ENCODE results near the gene BRAT1. TPM values are rescaled to one million over a fixed set of nuclear protein-coding genes. Genes with fewer than 3 reads are reported as not detected.
"Not testable (repeated sequence)": the region's sequence is repeated elsewhere in the genome, so short reads cannot be mapped to it uniquely, and the experiment has no call there.

BRAT1 gene
- total RNA-seq, 1 donor from 2014 or later, result 42.3 TPM

DNA sequence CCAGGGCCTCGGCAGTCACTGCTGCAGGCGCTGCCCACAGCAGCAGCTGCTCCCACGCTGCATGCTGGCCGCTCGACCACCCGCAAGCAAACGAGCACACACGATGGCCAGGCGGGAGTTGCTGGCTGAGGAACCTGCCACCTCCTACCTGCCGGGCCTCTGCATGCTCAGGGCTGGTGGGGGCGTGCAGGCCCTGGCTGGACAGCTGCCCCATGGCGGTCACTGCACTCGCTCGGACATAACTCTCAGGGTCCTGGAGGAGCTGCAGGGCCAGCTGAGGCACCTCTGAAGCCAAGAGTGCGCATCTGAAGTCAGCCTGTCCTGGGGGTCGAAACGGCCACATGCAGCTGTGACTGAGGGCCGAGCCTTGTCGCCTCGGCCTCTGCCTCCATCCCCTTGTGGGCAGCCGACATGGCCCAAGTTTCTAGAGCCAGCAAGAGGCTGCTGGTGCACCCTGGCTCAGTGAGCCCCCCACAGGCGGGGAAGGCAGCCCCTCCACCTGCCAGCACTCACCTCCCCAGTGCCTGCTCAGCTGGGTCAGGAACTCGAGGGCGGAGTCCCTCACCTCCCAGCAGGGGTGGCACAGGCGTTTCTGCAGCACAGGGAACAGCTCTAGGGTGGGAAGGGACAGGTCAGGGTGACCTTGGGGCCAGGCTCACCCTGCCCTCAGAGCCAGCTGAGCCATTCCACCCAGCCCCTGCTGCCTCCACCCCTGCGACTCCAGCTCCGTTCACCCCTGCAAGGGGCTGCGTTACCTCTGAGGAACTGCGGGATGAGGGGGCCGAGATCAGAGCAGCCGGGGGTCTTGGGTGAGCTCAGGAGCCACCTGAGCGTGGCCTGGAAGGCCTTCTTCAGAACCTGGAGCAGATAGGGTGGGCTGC, 16.1 kb downstream of the BRAT1 start:
- DNase-seq (ENCODE audit: extremely low read depth, low read depth, low spot score), result no peak

DNA sequence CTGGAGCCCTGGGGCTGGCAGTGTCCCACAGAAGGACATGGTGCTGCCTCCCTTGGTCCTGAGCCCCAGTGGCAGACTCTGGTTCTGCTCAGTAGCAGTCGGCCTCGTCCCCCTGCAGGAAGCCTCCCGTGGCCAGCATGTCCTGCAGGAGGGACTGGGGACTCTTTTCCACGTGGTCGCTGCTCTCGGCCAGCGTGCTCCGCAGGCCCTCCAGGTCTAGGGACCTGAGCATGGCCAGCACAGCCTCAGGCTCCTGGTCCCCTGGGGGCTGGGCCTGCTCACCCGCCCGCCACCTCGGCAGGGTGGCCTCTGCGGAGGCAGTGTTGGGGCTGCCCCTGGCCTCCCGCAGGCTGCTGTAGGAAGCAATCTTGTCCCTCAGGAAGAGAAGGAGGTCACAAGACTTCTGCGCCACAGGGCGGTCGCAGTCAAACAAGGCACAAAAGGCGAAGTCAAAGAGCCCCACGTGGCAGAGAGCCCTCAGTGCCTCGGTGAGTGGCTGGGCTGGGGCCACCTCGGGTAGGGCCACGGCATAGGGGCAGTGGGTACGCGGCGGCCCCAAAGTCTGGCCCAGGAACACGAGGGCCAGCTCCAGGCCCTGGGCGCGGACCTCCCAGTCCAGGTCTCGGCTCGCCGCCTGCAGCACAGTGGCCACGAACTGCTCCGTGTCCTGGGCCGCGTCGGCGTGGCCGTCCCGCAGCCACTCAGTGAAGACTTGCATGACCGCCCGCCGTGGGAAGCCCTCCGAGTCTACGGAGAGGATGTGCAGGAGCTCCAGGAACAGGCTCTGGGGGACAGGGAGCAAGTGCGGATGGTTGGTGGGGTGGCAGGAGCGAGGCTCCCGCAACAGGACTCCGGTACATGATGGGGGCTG, 17.1 kb downstream of the BRAT1 start:
- no peak for DNase-seq (ENCODE audit: extremely low read depth, low read depth, low spot score)

GRCh38 chr7:2535872-2536627, 19.3 kb downstream of the BRAT1 start:
- DNase-seq (ENCODE audit: extremely low read depth, low read depth, low spot score), result not testable (repeated sequence)

DNA sequence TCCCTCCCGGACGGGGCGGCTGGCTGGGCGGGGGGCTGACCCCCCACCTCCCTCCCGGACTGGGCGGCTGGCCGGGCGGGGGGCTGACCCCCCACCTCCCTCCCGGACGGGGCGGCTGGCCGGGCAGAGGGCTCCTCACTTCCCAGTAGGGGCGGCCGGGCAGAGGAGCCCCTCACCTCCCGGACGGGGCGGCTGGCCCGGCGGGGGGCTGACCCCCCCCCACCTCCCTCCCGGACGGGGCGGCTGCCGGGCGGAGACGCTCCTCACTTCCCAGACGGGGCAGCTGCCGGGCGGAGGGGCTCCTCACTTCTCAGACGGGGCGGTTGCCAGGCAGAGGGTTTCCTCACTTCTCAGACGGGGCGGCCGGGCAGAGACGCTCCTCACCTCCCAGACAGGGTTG, 21.1 kb downstream of the BRAT1 start:
- DNase-seq (ENCODE audit: extremely low read depth, low read depth, low spot score), result not testable (repeated sequence)

DNA sequence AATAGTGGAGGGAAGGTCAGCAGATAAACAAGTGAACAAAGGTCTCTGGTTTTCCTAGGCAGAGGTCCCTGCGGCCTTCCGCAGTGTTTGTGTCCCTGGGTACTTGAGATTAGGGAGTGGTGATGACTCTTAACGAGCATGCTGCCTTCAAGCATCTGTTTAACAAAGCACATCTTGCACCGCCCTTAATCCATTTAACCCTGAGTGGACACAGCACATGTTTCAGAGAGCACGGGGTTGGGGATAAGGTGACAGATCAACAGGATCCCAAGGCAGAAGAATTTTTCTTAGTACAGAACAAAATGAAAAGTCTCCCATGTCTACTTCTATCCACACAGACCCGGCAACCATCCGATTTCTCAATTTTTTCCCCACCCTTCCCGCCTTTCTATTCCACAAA, 21.8 kb downstream of the BRAT1 start:
- not testable (repeated sequence) for DNase-seq (ENCODE audit: extremely low read depth, low read depth, low spot score)

- not testable (repeated sequence) for DNase-seq (ENCODE audit: extremely low read depth, low read depth, low spot score)
Observed at GRCh38 chr7:2532816-2533215, 22.5 kb downstream of the BRAT1 start.

GRCh38 chr7:2532199-2532772, 23.0 kb downstream of the BRAT1 start:
- not testable (repeated sequence) for DNase-seq (ENCODE audit: extremely low read depth, low read depth, low spot score)

DNA sequence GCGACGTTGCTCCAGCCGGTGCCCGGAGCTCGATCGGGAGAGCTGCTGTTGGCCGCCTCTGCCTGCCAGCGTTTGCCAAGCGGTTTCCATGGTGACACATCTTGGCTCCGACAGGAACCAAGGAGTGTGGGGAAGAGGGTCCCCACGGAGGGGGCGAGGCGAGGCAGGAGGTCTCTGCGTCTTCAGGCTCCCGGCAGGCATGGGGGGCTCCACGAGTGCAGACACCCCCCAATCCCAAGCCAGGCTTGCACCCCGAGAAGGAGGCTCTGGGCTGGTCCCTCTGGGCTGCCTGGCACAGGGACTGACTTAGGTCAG, 23.6 kb downstream of the BRAT1 start:
- DNase-seq (ENCODE audit: extremely low read depth, low read depth, low spot score), result not testable (repeated sequence)

- not testable (repeated sequence) for DNase-seq (ENCODE audit: extremely low read depth, low read depth, low spot score)
Observed at GRCh38 chr7:2530994-2531795, 24.1 kb downstream of the BRAT1 start.

DNA sequence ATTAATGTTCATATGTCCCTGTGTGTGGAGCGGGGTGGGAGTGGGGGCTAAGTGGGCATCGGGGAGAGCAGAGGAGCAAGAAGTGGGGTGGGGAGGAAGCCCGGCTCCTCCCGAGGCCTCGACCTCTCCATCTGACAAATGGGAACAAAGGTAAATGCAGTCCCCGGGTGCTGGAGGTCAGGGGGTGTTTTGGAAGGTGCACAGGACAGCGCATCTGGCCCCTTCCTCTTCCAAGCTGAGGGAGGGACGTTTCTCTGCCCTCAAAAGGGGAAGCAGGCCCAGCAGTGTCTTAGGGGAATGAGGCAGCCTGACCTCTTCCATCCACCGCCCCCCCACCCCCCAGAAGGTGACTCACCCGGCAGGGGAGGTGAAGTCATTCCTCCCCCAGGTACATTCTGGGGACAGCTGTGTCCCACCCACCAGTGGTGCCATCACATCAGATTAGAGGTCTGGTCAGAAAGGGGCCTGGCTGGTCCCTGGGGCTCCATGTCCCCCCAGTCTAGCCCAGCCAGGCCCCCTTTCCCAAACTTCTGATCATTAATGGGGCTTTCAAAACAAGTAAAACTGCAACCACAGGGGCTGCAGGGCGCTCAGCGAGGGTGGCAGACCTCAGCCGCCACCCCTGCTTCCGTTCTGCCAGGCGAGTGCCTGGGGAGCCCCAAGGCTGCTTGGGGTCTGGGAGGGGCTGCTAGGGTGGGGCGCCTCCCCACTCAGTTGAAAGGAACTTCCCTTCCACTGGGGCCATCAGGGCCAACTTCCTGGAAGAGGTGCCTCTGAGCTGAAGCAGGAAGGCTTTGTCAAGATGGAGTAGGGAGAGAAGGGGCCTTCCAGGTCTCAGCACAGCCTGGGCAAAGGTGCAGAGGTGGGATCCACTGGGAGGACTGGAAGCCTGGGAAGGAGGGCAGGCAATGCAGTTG, 25.0 kb downstream of the BRAT1 start:
- DNase-seq (ENCODE audit: extremely low read depth, low read depth, low spot score), result no peak

GRCh38 chr7:2529161-2530070, 25.9 kb downstream of the BRAT1 start:
- DNase-seq (ENCODE audit: extremely low read depth, low read depth, low spot score), result no peak

DNA sequence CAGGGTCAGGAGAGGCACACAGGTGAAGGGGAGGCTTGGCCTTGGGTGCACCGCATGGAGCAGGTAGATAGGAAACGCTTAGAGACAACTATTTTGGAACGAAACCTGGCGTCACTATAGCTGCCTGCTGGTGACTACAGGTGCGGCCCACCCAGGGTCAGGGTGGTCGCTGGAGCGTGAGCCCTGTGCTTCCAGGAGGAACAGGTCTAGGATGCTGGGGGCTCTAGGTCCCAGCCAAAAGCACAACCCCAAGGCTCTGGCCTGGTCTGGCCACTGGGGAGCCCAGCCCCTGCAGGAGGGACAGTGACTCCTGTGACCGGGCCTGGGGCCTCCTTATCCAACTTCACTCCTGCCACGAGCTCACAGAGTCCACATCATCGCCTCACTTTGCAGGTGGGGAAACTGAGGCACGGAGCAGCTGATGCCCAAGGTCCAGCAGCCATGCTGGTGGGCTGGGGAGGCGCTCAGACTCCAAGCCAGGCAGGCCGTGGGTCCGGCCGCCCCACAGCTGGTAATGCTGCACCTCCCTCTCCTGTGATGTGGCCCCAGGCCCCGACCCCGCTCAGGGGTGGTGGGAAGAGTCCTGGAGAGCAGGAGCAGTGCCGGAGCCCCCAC, 26.7 kb downstream of the BRAT1 start:
- DNase-seq (ENCODE audit: extremely low read depth, low read depth, low spot score), result no peak

- DNase-seq (ENCODE audit: extremely low read depth, low read depth, low spot score), result no peak
Observed at GRCh38 chr7:2527505-2528467, 27.5 kb downstream of the BRAT1 start.

DNA sequence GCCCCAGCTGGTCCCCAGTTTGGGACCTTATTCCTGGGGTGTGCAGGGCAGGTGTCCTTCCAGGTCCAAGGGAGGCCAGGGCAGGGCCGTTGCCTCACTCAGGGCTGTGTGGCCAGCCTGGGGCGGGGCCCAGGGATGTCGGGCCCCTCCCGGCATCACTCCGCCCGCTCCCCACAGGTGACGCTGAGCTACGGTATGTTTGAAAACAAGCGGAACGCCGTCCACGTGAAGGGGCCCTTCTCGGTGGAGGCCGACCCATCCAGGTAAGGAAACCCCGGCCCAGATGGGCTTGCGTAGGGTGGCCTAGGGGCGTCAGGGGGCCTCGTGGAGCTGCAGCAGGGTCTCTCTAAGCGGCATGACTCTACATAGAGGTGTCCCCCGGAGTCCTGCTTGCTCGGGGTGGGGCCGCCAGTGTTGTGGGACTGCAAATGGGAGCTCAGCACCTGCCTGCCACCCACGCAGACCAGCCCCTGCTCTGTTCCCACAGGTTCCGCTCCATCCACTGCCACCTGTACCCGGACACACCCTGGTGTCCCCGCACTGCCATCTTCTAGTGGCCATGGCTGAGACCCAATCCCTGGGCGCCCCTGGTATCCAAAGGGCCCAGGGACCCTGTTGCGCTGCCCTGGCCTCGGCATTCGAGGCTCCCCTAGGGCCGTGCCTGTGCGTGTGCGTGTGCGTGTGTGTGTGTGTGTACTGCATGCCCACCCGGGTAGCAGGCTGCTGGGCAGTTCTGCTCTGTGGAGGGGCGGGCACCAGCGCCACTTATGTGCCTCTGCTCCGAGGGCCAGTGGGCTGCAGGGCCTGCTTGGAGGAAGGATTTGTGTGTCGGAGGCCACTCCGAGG, 28.4 kb downstream of the BRAT1 start:
- DNase-seq (ENCODE audit: extremely low read depth, low read depth, low spot score), result no peak

Data from glomerular endothelial cell (primary cell).